GM23248 (cell line): ENCODE results near the gene ADCY5. TPM values are rescaled to one million over a fixed set of nuclear protein-coding genes. Genes with fewer than 3 reads are reported as not detected.

ENCODE experiments used
- DNase-seq: peaks from one replicate; pipeline ENCODE4 v3.0.0-alpha.2; 2015
- H2AFZ ChIP-seq: fragments of 200-600 bp; sonication (generic); 2 replicates; pipeline ENCODE4 v1.6.1; 2016; ENCODE audit warnings: antibody characterized with exemption
- H3F3A ChIP-seq: fragments of 200-600 bp; sonication (generic); 2 replicates; pipeline ENCODE4 v1.6.1; 2016; ENCODE audit warnings: mild to moderate bottlenecking, antibody characterized with exemption, mixed run types; ENCODE audit not compliant: insufficient read depth
- H3K27ac ChIP-seq: fragments of 200-600 bp; sonication (generic); 2 replicates; pipeline ENCODE4 v1.5.1; 2016; ENCODE audit warnings: mild to moderate bottlenecking
- H3K27me3 ChIP-seq: fragments of 200-600 bp; sonication (generic); replicated peaks from 2 replicates; pipeline ENCODE4 v1.6.1; 2016; ENCODE audit warnings: mild to moderate bottlenecking; ENCODE audit not compliant: insufficient read depth
- H3K36me3 ChIP-seq: fragments of 200-600 bp; sonication (generic); 2 replicates; pipeline ENCODE4 v1.6.1; 2016; ENCODE audit warnings: low read depth, mild to moderate bottlenecking
- H3K4me1 ChIP-seq: fragments of 200-600 bp; sonication (generic); 2 replicates; pipeline ENCODE4 v1.6.1; 2016; ENCODE audit warnings: mild to moderate bottlenecking; ENCODE audit not compliant: insufficient read depth
- H3K4me2 ChIP-seq: fragments of 200-600 bp; sonication (generic); one replicate; pipeline ENCODE4 v1.6.1; 2016; ENCODE audit warnings: mild to moderate bottlenecking; ENCODE audit not compliant: unreplicated experiment
- H3K4me3 ChIP-seq: fragments of 200-600 bp; sonication (generic); 2 replicates; pipeline ENCODE4 v1.5.1; 2016; ENCODE audit warnings: mild to moderate bottlenecking
- H3K79me2 ChIP-seq: fragments of 200-600 bp; sonication (generic); 2 replicates; pipeline ENCODE4 v1.6.1; 2016; ENCODE audit warnings: mild to moderate bottlenecking; ENCODE audit not compliant: insufficient read depth
- H3K9ac ChIP-seq: fragments of 200-600 bp; sonication (generic); 2 replicates; pipeline ENCODE4 v1.6.1; 2016; ENCODE audit warnings: mild to moderate bottlenecking
- H3K9me2 ChIP-seq: fragments of 200-600 bp; sonication (generic); 2 replicates; pipeline ENCODE4 v1.6.1; 2016; ENCODE audit warnings: mixed run types, mild to moderate bottlenecking, moderate library complexity; ENCODE audit not compliant: insufficient read depth
- H3K9me3 ChIP-seq: fragments of 200-600 bp; sonication (generic); one replicate; pipeline ENCODE4 v1.6.1; 2017; ENCODE audit warnings: low read depth
- H4K20me1 ChIP-seq: fragments of 200-600 bp; sonication (generic); 2 replicates; pipeline ENCODE4 v1.6.0; 2016; ENCODE audit not compliant: insufficient read depth
- EZH2 ChIP-seq: fragments of 200-600 bp; sonication (generic); IDR thresholded peaks from 2 replicates; pipeline ENCODE4 v1.6.1; 2018; ENCODE audit warnings: antibody characterized with exemption, mild to moderate bottlenecking; ENCODE audit not compliant: insufficient read depth, poor library complexity, severe bottlenecking
- EZH2phosphoT487 ChIP-seq: fragments of 200-600 bp; sonication (generic); IDR thresholded peaks from 2 replicates; pipeline ENCODE4 v1.6.1; 2018; ENCODE audit warnings: antibody characterized with exemption, moderate library complexity, mild to moderate bottlenecking, low read depth; ENCODE audit not compliant: insufficient read depth
- WGBS, 2 experiments: methylation state at CpG; one replicate each; pipeline ENCODE4 v1.1.6; 2015 to 2017; ENCODE audit warnings: low lambda C conversion rate in 2 of 2, low coverage in 1 of 2; ENCODE audit errors: missing lambda C conversion rate in 2 of 2; 5-methylcytosine and 5-hydroxymethylcytosine counted together
- in situ Hi-C: fragments of 300-500 bp; cut with MboI; formaldehyde crosslinking; loops from 2 replicates; pipeline ENCODE4 v1.15.0; 2020
- polyA plus RNA-seq: library from polyadenylated mRNA; unstranded; fragments of >200 nt; fragmentation: Nextera tagmentation; extraction: Ambion mirVana; gene quantifications from 2 replicates; pipeline ENCODE4 v1.2.1, GENCODE V29; 2016
- total RNA-seq: library from RNA; depleted of rRNA; stranded (reverse); fragments of >200 nt; shearing (Covaris generic); gene quantifications from 2 replicates; pipeline ENCODE4 v1.2.3, GENCODE V29; 2014

The ADCY5 gene
- total and polyA plus RNA-seq, 2 experiments from 2014 or later: 0.09 to 1.2 TPM

DNA sequence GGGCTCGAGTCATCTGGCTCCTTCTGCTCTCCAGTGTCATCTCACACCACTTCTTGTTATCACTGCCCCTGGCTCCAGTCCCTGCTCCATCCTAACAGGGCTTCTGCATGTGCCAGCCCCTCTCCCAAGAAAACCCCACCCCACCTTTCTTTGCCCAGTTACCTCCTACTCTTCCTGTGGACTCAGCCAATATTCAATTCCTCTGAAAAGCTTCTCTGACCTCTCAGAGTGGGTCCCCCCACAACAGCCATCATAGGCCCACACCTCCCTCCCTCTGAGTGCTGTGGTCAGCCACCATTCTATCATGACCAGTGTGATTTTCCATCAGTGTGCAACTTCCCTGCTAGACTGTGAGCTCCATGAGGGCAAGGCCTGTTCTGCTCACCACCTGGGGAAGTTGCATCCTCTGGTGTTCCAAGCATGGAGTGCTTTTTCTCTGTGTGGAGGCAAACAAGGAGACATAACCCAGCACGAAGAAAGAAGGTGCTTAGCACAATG lies 71.6 kb downstream of the ADCY5 start:
- Histone ChIP-seq H3K27me3 (peaks cover 24% of the 10 kb centered on the region), H3K4me2 (no peak overlapping the region), H3K9ac (no peak overlapping the region), H3K9me3 (no peaks in the 10 kb centered on the region), H3K4me1 (no peaks in the 10 kb centered on the region), H2AFZ (no peak overlapping the region), H3F3A (no peaks in the 10 kb centered on the region), H3K27ac (no peak overlapping the region), H3K4me3 (no peak overlapping the region), H3K79me2 (no peaks in the 10 kb centered on the region), H3K36me3 (no peaks in the 10 kb centered on the region), H3K9me2 (no peaks in the 10 kb centered on the region), H4K20me1 (no peaks in the 10 kb centered on the region)
- TF ChIP-seq EZH2phosphoT487 (no peak), EZH2 (no peak)
- DNase-seq: no peak
- WGBS, 2 experiments: 16 to 30% methylated on average over 2 of the region's 2 CpGs
- in situ Hi-C loops: no loop called here

DNA sequence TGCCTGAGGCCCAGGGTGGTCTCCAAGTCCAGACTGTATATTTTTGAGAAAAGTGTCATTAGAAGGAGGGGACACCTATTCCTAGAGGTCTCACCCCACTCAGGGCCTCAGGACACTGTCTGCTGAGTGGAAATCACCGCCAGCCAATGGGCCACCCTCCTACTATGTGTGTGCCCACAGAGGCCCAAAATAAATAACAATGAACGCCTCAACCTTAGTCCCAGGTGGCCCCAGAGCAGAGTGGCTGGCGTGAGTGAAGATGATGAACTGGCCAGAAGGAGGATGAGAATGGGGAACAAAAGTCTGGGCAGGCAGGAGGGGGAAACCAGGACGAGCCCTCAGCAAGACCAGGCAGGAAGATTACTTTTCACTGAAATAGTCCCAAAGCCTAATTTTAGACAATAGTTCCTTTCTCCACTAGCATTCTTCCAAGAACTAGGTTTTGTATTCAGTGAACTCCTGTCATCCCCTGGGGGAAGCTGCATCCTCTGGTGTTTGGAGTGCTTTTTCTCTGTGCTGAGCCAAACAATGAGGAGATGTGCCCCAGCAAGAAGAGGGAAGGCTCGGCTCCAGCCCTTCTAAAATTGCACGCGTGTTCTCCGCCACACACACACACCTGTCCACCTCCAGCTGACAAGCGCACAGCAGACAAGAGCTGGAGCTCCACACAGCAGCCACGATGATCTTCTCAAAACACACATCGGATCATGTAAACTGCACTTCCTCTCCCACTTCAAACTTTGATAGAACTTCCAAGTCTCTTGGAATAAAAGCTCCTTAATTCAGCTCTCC lies 72.2 kb downstream of the ADCY5 start:
- in situ Hi-C loops: no loop called here
- Histone ChIP-seq H3K27me3 (peaks cover 28% of the 10 kb centered on the region), H4K20me1 (no peaks in the 10 kb centered on the region), H2AFZ (no peak overlapping the region), H3K9me2 (no peaks in the 10 kb centered on the region), H3K79me2 (no peaks in the 10 kb centered on the region), H3K27ac (no peak overlapping the region), H3K36me3 (no peaks in the 10 kb centered on the region), H3K9me3 (no peaks in the 10 kb centered on the region), H3K9ac (no peak overlapping the region), H3F3A (no peaks in the 10 kb centered on the region), H3K4me1 (no peaks in the 10 kb centered on the region), H3K4me3 (no peak overlapping the region), H3K4me2 (no peak overlapping the region)
- WGBS, 2 experiments: 59 to 61% methylated on average over 11 of the region's 11 CpGs
- no peak for DNase-seq
- TF ChIP-seq EZH2phosphoT487 (no peak), EZH2 (no peak)

DNA sequence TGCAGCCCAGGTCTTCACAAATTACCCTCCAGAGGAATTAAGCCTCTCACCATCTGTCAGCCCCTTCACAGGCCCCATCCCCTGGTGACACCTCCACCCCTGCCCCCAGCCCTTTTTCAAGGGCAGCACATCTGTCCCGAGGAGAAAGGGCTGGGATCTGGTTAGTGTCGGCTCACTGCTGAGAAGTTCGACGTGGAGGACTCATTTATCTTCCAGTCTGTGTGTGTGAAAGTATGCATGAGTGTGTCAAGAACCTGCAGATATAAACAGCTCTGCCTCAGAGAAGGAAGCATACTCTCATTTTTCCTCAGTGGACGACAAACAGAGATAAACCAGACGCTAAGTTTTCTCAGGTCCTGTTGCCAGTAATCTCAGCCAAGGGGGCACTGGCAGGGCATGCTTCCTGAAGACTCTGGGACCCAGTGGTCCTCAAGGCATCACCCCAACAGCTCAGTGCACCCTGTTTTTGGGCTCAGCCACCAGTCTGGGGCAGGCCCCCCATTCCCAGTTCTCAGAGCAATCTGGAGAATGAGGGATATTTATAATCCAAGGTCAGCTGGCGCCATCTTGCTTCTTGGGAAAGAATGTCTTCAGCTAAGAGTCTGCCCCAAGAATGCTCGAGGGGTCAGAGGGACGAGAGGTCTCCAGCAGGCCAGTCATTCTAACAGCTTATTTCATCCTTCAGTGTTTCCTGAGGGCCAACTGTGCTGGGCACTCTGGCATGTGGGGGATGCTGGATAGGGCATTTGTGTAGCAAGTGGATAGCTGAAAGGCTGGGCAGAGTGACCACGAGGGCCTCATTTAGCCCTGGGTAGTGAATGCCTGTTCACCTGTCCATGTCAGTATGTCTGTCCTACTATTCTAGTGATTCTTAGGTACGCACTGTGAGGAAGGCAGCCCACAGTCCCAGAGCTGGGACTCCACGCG lies 73.6 kb downstream of the ADCY5 start:
- H2AFZ ChIP-seq: no peak overlapping the region
- 62 to 65% methylated on average over 13 of the region's 13 CpGs for WGBS, 2 experiments
- H3K4me1 ChIP-seq: no peaks in the 10 kb centered on the region
- H3K4me2 ChIP-seq: no peak overlapping the region
- no peak overlapping the region for H3K9ac ChIP-seq
- no peak for DNase-seq
- H3K27me3 ChIP-seq: peaks cover 28% of the 10 kb centered on the region
- H3K27ac ChIP-seq: no peak overlapping the region
- no peaks in the 10 kb centered on the region for H4K20me1 ChIP-seq
- no peaks in the 10 kb centered on the region for H3K79me2 ChIP-seq
- no peaks in the 10 kb centered on the region for H3K9me3 ChIP-seq
- TF ChIP-seq EZH2phosphoT487 (no peak), EZH2 (no peak)
- H3K36me3 ChIP-seq: no peaks in the 10 kb centered on the region
- in situ Hi-C loops: no loop called here
- no peak overlapping the region for H3K4me3 ChIP-seq
- no peaks in the 10 kb centered on the region for H3F3A ChIP-seq
- H3K9me2 ChIP-seq: no peaks in the 10 kb centered on the region

DNA sequence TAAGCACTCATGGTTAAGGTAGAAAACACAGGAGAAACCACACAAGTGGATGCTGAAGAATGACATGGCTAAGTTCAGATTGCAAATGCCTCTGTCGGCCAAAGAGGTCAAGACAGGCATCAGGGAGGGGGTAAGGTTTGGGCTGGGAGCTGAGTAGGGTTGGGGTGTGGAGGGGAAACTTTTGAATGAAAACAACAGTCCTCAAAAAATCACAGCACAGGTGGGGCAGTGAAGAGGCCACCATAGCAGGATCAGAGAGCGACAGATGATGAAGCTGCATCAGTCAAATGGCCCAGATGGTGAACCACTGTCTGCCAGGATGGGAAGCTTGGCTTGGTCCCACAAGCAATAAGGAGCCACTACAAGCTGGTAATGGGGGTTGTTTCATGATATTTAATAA lies 74.9 kb downstream of the ADCY5 start:
- Histone ChIP-seq H3K9me3 (no peaks in the 10 kb centered on the region), H3K79me2 (no peaks in the 10 kb centered on the region), H2AFZ (no peak overlapping the region), H3K36me3 (no peaks in the 10 kb centered on the region), H4K20me1 (no peaks in the 10 kb centered on the region), H3K4me3 (no peak overlapping the region), H3K27me3 (peaks cover 25% of the 10 kb centered on the region), H3K9me2 (no peaks in the 10 kb centered on the region), H3K27ac (no peak overlapping the region), H3K4me2 (no peak overlapping the region), H3K9ac (no peak overlapping the region), H3F3A (no peaks in the 10 kb centered on the region), H3K4me1 (no peaks in the 10 kb centered on the region)
- WGBS, 2 experiments: 50 to 55% methylated on average over 2 of the region's 2 CpGs
- TF ChIP-seq EZH2phosphoT487: no peak
- TF ChIP-seq EZH2: no peak
- in situ Hi-C loops: no loop called here
- DNase-seq: no peak
